ENCODE measurements around the gene SCFD1. TPM values are rescaled to one million over a fixed set of nuclear protein-coding genes. Genes with fewer than 3 reads are reported as not detected.
A peak's percentile ranks its signal among the peaks of the same experiment; 100 is the strongest.

SCFD1 gene
- total RNA-seq, 1 experiment from 2014 or later: 50.5 TPM

DNA sequence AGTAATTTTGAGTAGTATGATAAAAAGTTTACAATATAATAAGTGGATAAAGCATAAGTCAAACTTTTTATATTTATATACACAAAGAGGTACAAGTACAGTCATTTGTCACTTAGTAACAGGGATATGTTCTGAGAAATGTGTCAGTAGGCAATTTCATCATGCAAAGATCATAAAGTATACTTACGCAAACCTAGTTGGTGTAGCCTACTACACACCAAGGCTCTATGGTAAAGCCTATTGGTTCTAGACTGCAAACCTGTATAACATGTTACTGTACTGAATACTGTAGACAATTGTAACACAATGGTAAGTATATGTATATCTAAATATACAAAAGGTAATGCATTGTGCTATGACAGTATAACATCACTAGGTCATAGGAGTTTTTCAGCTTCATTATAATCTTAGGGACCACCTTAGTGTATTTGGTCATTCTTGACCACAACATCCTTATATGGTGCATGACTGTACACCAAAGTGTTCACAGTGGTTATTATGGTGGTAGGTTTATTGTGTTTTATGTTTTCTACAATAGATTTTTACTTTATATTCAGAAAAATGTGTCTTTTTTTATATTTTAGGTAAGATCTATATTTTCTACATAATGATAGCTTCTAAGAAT, 14.9 kb upstream of the SCFD1 start:
- BruUV-seq (replicated peaks): no TSS peak
- TF ChIP-seq, protein P1, sequence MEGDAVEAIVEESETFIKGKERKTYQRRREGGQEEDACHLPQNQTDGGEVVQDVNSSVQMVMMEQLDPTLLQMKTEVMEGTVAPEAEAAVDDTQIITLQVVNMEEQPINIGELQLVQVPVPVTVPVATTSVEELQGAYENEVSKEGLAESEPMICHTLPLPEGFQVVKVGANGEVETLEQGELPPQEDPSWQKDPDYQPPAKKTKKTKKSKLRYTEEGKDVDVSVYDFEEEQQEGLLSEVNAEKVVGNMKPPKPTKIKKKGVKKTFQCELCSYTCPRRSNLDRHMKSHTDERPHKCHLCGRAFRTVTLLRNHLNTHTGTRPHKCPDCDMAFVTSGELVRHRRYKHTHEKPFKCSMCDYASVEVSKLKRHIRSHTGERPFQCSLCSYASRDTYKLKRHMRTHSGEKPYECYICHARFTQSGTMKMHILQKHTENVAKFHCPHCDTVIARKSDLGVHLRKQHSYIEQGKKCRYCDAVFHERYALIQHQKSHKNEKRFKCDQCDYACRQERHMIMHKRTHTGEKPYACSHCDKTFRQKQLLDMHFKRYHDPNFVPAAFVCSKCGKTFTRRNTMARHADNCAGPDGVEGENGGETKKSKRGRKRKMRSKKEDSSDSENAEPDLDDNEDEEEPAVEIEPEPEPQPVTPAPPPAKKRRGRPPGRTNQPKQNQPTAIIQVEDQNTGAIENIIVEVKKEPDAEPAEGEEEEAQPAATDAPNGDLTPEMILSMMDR (IDR thresholded peaks at IDR 0.05; ENCODE audit: unreplicated experiment): no peak
- CTCF ChIA-PET: no interaction called here
- no peak for DNase-seq
- H3K4me3 Mint-ChIP-seq (ENCODE audit: low read depth, unreplicated experiment): no peak overlapping the region
- H3K9me3 Mint-ChIP-seq (ENCODE audit: low read depth, unreplicated experiment): no peaks in the 10 kb centered on the region
- peaks cover 6% of the 10 kb centered on the region for H3K36me3 Mint-ChIP-seq (ENCODE audit: insufficient read depth, unreplicated experiment)
- intact Hi-C loops (cut with micrococcal nuclease; ENCODE audit: unreplicated experiment): loop anchor here (5.0 kb wide), 1 partner anchor 50 kb away; the partner anchor contains the start of gene G2E3
- H3K4me1 Mint-ChIP-seq (ENCODE audit: low read depth, unreplicated experiment): peaks cover 38% of the 10 kb centered on the region
- H3K27ac Mint-ChIP-seq (ENCODE audit: unreplicated experiment): no peak overlapping the region
- H3K27me3 Mint-ChIP-seq (ENCODE audit: unreplicated experiment): no peaks in the 10 kb centered on the region

DNA sequence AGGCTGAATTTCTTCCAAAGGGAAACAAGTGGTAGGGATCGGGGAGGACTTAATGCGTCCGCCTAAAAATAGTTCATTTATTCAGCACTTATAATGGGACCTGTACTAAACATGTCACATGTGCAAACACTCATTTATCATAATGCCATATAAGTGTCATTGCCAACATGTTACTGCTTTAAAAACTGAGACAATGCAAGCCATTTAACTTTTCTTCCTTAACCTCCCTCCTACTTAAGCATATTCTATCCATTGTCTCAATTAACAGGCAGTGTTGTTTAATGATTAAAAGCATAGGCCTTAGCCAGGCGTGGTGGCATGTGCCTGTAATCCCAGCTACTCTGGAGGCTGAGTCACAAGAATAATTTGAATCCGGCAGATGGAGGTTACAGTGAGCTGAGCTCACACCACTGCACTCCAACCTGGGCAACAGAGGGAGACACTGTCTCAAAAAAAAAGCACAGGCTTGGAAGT, 13.5 kb upstream of the SCFD1 start:
- no TSS peak for BruUV-seq (replicated peaks)
- CTCF ChIA-PET: interaction anchor here (0.6 to 2.0 kb wide), 2 partner anchors 13 to 849 kb away, joined by 8 to 12 read pairs; partner anchors contain the start of gene SCFD1
- peak overlapping the region; percentile 20 for H3K4me3 Mint-ChIP-seq (ENCODE audit: low read depth, unreplicated experiment)
- peaks cover 38% of the 10 kb centered on the region for H3K4me1 Mint-ChIP-seq (ENCODE audit: low read depth, unreplicated experiment)
- no peaks in the 10 kb centered on the region for H3K27me3 Mint-ChIP-seq (ENCODE audit: unreplicated experiment)
- TF ChIP-seq, protein P1 (IDR thresholded peaks at IDR 0.05; ENCODE audit: unreplicated experiment): no peak
- DNase-seq: peak; percentile 64
- no peaks in the 10 kb centered on the region for H3K9me3 Mint-ChIP-seq (ENCODE audit: low read depth, unreplicated experiment)
- intact Hi-C loops (cut with micrococcal nuclease; ENCODE audit: unreplicated experiment): loop anchor here (5.0 kb wide), 1 partner anchor 51 kb away; the partner anchor contains the start of gene G2E3
- peak overlapping the region; percentile 75 for H3K27ac Mint-ChIP-seq (ENCODE audit: unreplicated experiment)
- peaks cover 6% of the 10 kb centered on the region for H3K36me3 Mint-ChIP-seq (ENCODE audit: insufficient read depth, unreplicated experiment)

DNA sequence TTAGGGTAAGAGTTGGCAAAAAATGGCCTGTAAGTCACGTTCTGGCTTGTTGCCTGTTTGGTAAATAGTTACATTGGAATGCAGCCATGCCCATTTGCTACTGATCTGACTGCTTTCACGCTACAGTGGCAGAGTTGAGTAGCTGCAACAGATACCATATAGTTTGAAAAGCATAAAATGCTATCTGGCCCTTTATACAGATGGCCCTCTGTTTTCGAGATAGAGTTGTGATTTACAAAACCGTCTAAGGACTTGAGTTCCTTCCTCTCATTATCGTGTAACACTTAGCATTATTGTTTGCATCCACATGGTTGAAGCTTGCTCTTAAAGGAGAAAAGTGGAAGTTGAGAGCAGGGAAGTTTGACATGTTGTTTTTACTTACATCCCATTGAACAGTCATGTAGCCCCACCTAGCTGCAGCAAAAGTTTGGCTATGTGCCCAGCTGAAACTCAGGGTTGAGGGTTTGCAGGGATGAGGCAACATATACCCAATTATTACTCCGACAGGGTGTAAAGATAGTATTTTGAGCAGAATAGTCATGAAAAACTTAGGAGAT, 11.3 kb upstream of the SCFD1 start:
- Mint-ChIP-seq H3K4me3 (ENCODE audit: low read depth, unreplicated experiment) (no peak overlapping the region), H3K9me3 (ENCODE audit: low read depth, unreplicated experiment) (no peaks in the 10 kb centered on the region), H3K36me3 (ENCODE audit: insufficient read depth, unreplicated experiment) (peaks cover 6% of the 10 kb centered on the region), H3K27ac (ENCODE audit: unreplicated experiment) (no peak overlapping the region), H3K4me1 (ENCODE audit: low read depth, unreplicated experiment) (peaks cover 38% of the 10 kb centered on the region), H3K27me3 (ENCODE audit: unreplicated experiment) (no peaks in the 10 kb centered on the region)
- CTCF ChIA-PET: interaction anchor here (1.5 kb wide), 1 partner anchor 11 kb away, joined by 5 read pairs; the partner anchor contains the start of gene SCFD1
- TF ChIP-seq, protein P1 (IDR thresholded peaks at IDR 0.05; ENCODE audit: unreplicated experiment): no peak
- intact Hi-C loops (cut with micrococcal nuclease; ENCODE audit: unreplicated experiment): loop anchor here (2.0 kb wide), 1 partner anchor 236 kb away; no protein-coding TSS in a partner anchor
- DNase-seq: peak; percentile 66
- BruUV-seq (replicated peaks): no TSS peak

DNA sequence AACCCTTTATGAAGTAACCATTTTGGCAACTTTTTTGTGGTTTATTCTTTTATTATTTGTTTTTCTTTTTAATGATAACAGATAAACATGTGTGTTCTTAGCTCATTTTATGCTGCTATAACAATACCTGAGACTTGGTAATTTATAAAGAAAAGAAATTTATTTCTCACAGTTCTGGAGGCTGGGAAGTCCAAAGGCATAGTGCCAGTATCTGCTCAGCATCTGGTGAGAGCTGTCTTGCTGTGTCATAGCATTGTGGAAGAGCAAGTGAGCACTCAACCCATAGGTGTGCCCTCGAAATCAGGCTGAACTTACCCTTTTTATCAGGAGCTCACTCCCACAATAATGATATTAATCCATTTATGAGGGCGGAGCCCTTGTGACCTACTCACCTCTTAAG, 8.0 kb upstream of the SCFD1 start:
- CTCF ChIA-PET: no interaction called here
- Mint-ChIP-seq H3K4me1 (ENCODE audit: low read depth, unreplicated experiment) (peaks cover 24% of the 10 kb centered on the region), H3K36me3 (ENCODE audit: insufficient read depth, unreplicated experiment) (peaks cover 6% of the 10 kb centered on the region), H3K4me3 (ENCODE audit: low read depth, unreplicated experiment) (no peak overlapping the region), H3K27me3 (ENCODE audit: unreplicated experiment) (no peaks in the 10 kb centered on the region), H3K9me3 (ENCODE audit: low read depth, unreplicated experiment) (no peaks in the 10 kb centered on the region), H3K27ac (ENCODE audit: unreplicated experiment) (no peak overlapping the region)
- TF ChIP-seq, protein P1 (IDR thresholded peaks at IDR 0.05; ENCODE audit: unreplicated experiment): no peak
- intact Hi-C loops (cut with micrococcal nuclease; ENCODE audit: unreplicated experiment): no loop called here
- no TSS peak for BruUV-seq (replicated peaks)
- no peak for DNase-seq
